HEK293 (cell line): ENCODE data around the gene FOXP1.

Source experiments
- CTCF ChIA-PET: fragments of 350-600 bp; formaldehyde crosslinking; extraction: SDS; loops from one replicate; lab custom pipeline; 2021; ENCODE audit warnings: antibody characterized with exemption; lab: Yijun Ruan, JAX
- POLR2A ChIA-PET: fragments of 300-600 bp; formaldehyde crosslinking; extraction: SDS; loops from one replicate; lab custom pipeline; 2020; ENCODE audit warnings: antibody characterized with exemption, inconsistent platforms; lab: Yijun Ruan, JAX
- H3K27ac ChIP-seq: fragments of 200-500 bp; sonication (Bioruptor generic); 2 replicates; pipeline ENCODE4 v1.5.1; 2014; ENCODE audit warnings: low read depth, low read length, control low read depth, inconsistent platforms; ENCODE audit errors: extremely low read depth
- H3K36me3 ChIP-seq, 2 experiments: fragments of 200-500 bp in 1 of 2; sonication (Bioruptor generic) in 1 of 2; 1 replicate in 1 of 2; 2 replicates in 1 of 2; pipeline ENCODE4 v1.5.1; 2014 to 2017; ENCODE audit warnings: inconsistent platforms in 2 of 2, low read length in 2 of 2; ENCODE audit not compliant: control insufficient read depth in 2 of 2, insufficient read depth in 1 of 2
- H3K4me1 ChIP-seq: fragments of 200-500 bp; sonication (Bioruptor generic); 2 replicates; pipeline ENCODE4 v1.5.1; 2014; ENCODE audit warnings: mild to moderate bottlenecking, low read length, inconsistent platforms; ENCODE audit not compliant: control insufficient read depth, insufficient read depth
- H3K4me3 ChIP-seq: 2 replicates; pipeline ENCODE4 v1.5.1; 2011; ENCODE audit warnings: low read depth, mild to moderate bottlenecking, control low read depth, low read length, moderate library complexity
- H3K9me3 ChIP-seq: fragments of 200-500 bp; sonication (Bioruptor generic); 2 replicates; pipeline ENCODE4 v1.5.1; 2014; ENCODE audit warnings: low read depth, low read length, inconsistent platforms; ENCODE audit not compliant: control insufficient read depth, insufficient read depth
- HOXA7 ChIP-seq: sonication (generic); formaldehyde crosslinking; IDR thresholded peaks from 2 replicates; pipeline ENCODE4 v1.8.1; 2022; ENCODE audit warnings: missing genetic modification reagents, borderline replicate concordance
- MYNN ChIP-seq: fragments of 450-650 bp; formaldehyde crosslinking; IDR thresholded peaks from 2 replicates; pipeline ENCODE4 v1.5.1; 2016; ENCODE audit warnings: missing biosample characterization, missing genetic modification characterization, borderline replicate concordance
- SETDB1 ChIP-seq: IDR thresholded peaks from one replicate; pipeline ENCODE4 v1.6.1; 2017; ENCODE audit warnings: mild to moderate bottlenecking, low read length, moderate library complexity, mixed read lengths; ENCODE audit not compliant: insufficient read length
- ZBTB20 ChIP-seq: fragments of 450-650 bp; formaldehyde crosslinking; IDR thresholded peaks from 2 replicates; pipeline ENCODE4 v1.5.1; 2016; ENCODE audit warnings: missing biosample characterization, missing genetic modification characterization
- ZBTB48 ChIP-seq: fragments of 450-650 bp; formaldehyde crosslinking; IDR thresholded peaks from 2 replicates; pipeline ENCODE4 v1.5.1; 2016; ENCODE audit warnings: missing biosample characterization, missing genetic modification characterization
- ZNF114 ChIP-seq: fragments of 450-650 bp; formaldehyde crosslinking; IDR thresholded peaks from 2 replicates; pipeline ENCODE4 v1.5.0; 2017; ENCODE audit warnings: missing biosample characterization, missing genetic modification characterization
- ZNF223 ChIP-seq: fragments of 450-650 bp; formaldehyde crosslinking; IDR thresholded peaks from 2 replicates; pipeline ENCODE4 v1.5.1; 2016; ENCODE audit warnings: missing biosample characterization, missing genetic modification characterization
- ZNF248 ChIP-seq: fragments of 450-650 bp; formaldehyde crosslinking; IDR thresholded peaks from 2 replicates; pipeline ENCODE4 v1.5.1; 2017; ENCODE audit warnings: missing biosample characterization, missing genetic modification characterization
- ZNF335 ChIP-seq: fragments of 450-650 bp; formaldehyde crosslinking; conservative IDR thresholded peaks from 2 replicates; pipeline ENCODE4 v1.5.1; 2016; ENCODE audit warnings: missing biosample characterization, missing genetic modification characterization
- ZNF514 ChIP-seq: fragments of 450-650 bp; formaldehyde crosslinking; IDR thresholded peaks from 2 replicates; pipeline ENCODE4 v1.5.1; 2016; ENCODE audit warnings: missing biosample characterization, missing genetic modification characterization
- ZNF548 ChIP-seq: fragments of 450-650 bp; formaldehyde crosslinking; IDR thresholded peaks from 2 replicates; pipeline ENCODE4 v1.5.1; 2016; ENCODE audit warnings: missing biosample characterization, missing genetic modification characterization
- ZNF571 ChIP-seq: fragments of 450-650 bp; formaldehyde crosslinking; IDR thresholded peaks from 2 replicates; pipeline ENCODE4 v1.5.0; 2017; ENCODE audit warnings: missing biosample characterization, missing genetic modification characterization
- ZNF585B ChIP-seq: fragments of 450-650 bp; formaldehyde crosslinking; IDR thresholded peaks from 2 replicates; pipeline ENCODE4 v1.5.1; 2016; ENCODE audit warnings: missing biosample characterization, missing genetic modification characterization
- ZNF623 ChIP-seq: fragments of 450-650 bp; formaldehyde crosslinking; IDR thresholded peaks from 2 replicates; pipeline ENCODE4 v1.5.1; 2016; ENCODE audit warnings: missing biosample characterization, missing genetic modification characterization
- ZNF701 ChIP-seq: fragments of 450-650 bp; formaldehyde crosslinking; IDR thresholded peaks from 2 replicates; pipeline ENCODE4 v1.5.1; 2016; ENCODE audit warnings: missing biosample characterization, missing genetic modification characterization
- TF ChIP-seq, protein P1 (sequence below): fragments of 450-650 bp; formaldehyde crosslinking; IDR thresholded peaks from 2 replicates; pipeline ENCODE4 v1.5.1; 2017; ENCODE audit warnings: missing biosample characterization, mild to moderate bottlenecking, missing genetic modification characterization, moderate library complexity
- TF ChIP-seq, protein P2 (sequence below): fragments of 450-650 bp; formaldehyde crosslinking; IDR thresholded peaks from 2 replicates; pipeline ENCODE4 v1.5.1; 2016; ENCODE audit warnings: missing biosample characterization, missing genetic modification characterization
- TF ChIP-seq, protein P3 (sequence below): fragments of 450-650 bp; formaldehyde crosslinking; IDR thresholded peaks from 2 replicates; pipeline ENCODE4; 2016; ENCODE audit warnings: missing biosample characterization, missing genetic modification characterization
- TF ChIP-seq, protein P4 (sequence below): fragments of 450-650 bp; formaldehyde crosslinking; IDR thresholded peaks from 2 replicates; pipeline ENCODE4 v1.5.1; 2017; ENCODE audit warnings: missing biosample characterization, missing genetic modification characterization
- TF ChIP-seq, protein P5 (sequence below): fragments of 450-650 bp; formaldehyde crosslinking; IDR thresholded peaks from 2 replicates; pipeline ENCODE4 v1.5.1; 2016; ENCODE audit warnings: missing biosample characterization, missing genetic modification characterization
- TF ChIP-seq, protein P6 (sequence below): fragments of 450-650 bp; formaldehyde crosslinking; optimal IDR thresholded peaks from 2 replicates; pipeline ENCODE3; 2016; ENCODE audit warnings: missing biosample characterization, mild to moderate bottlenecking, missing genetic modification characterization
- TF ChIP-seq, protein P7 (sequence below): fragments of 450-650 bp; formaldehyde crosslinking; IDR thresholded peaks from 2 replicates; pipeline ENCODE4 v1.5.1; 2016; ENCODE audit warnings: missing biosample characterization, missing genetic modification characterization

The FOXP1 gene

DNA sequence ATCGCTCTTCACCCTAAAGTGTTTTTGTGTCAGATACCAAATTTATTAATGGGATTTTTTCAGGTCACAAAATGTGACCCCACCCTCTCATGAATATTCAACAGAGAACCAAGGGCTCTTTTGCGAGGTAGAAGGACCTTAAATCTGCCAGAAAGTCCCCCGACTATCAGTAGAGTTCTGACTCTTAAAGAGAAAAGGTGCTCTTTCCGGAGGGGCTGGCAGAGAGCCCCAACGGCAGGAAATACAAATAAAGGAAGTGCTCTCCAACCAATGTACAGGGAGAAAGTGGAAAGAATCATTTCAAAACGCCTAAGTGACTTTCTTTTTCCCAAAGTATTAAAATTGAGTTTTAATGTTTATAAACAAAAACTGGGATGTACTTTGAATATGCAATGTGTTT, 517.2 kb downstream of the FOXP1 start (continued):
- TF ChIP-seq, protein P1, sequence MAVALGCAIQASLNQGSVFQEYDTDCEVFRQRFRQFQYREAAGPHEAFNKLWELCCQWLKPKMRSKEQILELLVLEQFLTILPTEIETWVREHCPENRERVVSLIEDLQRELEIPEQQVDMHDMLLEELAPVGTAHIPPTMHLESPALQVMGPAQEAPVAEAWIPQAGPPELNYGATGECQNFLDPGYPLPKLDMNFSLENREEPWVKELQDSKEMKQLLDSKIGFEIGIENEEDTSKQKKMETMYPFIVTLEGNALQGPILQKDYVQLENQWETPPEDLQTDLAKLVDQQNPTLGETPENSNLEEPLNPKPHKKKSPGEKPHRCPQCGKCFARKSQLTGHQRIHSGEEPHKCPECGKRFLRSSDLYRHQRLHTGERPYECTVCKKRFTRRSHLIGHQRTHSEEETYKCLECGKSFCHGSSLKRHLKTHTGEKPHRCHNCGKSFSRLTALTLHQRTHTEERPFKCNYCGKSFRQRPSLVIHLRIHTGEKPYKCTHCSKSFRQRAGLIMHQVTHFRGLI (tag by site-specific recombination), result no peak
- TF ChIP-seq ZNF548 (tag by site-specific recombination) (no peak), MYNN (tag by site-specific recombination) (peak; percentile 81)

DNA sequence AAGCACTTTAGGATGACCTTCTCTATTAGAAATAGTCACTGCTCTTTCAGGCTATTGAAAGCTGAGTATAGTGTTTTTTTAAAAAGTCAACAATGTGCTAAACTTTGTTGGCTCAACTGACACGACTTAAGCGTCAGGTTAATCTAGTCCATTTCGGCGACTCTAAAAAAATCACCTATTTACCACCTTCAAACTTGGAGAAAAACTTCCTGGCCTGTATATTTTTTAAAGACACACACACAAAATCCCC, 517.8 kb downstream of the FOXP1 start:
- POLR2A ChIA-PET, result no interaction called here
- H3K4me1 ChIP-seq, result peaks cover 2% of the 10 kb centered on the region; the same call in 1 of the 2 replicates
- TF ChIP-seq, protein P2, sequence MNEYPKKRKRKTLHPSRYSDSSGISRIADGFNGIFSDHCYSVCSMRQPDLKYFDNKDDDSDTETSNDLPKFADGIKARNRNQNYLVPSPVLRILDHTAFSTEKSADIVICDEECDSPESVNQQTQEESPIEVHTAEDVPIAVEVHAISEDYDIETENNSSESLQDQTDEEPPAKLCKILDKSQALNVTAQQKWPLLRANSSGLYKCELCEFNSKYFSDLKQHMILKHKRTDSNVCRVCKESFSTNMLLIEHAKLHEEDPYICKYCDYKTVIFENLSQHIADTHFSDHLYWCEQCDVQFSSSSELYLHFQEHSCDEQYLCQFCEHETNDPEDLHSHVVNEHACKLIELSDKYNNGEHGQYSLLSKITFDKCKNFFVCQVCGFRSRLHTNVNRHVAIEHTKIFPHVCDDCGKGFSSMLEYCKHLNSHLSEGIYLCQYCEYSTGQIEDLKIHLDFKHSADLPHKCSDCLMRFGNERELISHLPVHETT, result no peak
- TF ChIP-seq HOXA7 (no peak), ZNF335 (no peak), ZNF223 (no peak), ZNF114 (tag by site-specific recombination) (no peak)
- TF ChIP-seq, protein P3, sequence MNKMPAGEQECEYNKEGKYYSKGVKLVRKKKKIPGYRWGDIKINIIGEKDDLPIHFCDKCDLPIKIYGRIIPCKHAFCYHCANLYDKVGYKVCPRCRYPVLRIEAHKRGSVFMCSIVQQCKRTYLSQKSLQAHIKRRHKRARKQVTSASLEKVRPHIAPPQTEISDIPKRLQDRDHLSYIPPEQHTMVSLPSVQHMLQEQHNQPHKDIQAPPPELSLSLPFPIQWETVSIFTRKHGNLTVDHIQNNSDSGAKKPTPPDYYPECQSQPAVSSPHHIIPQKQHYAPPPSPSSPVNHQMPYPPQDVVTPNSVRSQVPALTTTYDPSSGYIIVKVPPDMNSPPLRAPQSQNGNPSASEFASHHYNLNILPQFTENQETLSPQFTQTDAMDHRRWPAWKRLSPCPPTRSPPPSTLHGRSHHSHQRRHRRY (tag by site-specific recombination), result no peak
- TF ChIP-seq, protein P4, sequence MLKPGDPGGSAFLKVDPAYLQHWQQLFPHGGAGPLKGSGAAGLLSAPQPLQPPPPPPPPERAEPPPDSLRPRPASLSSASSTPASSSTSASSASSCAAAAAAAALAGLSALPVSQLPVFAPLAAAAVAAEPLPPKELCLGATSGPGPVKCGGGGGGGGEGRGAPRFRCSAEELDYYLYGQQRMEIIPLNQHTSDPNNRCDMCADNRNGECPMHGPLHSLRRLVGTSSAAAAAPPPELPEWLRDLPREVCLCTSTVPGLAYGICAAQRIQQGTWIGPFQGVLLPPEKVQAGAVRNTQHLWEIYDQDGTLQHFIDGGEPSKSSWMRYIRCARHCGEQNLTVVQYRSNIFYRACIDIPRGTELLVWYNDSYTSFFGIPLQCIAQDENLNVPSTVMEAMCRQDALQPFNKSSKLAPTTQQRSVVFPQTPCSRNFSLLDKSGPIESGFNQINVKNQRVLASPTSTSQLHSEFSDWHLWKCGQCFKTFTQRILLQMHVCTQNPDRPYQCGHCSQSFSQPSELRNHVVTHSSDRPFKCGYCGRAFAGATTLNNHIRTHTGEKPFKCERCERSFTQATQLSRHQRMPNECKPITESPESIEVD (tag by site-specific recombination), result peak; percentile 76
- TF ChIP-seq, all 188 proteins: peak for 1
- CTCF ChIA-PET, result no interaction called here
- Histone ChIP-seq H3K36me3 (no peaks in the 10 kb centered on the region), H3K9me3 (no peaks in the 10 kb centered on the region), H3K4me3 (peak overlapping the region; percentile 58), H3K27ac (peak overlapping the region; percentile 83; the same call in 1 of the 2 replicates)

DNA sequence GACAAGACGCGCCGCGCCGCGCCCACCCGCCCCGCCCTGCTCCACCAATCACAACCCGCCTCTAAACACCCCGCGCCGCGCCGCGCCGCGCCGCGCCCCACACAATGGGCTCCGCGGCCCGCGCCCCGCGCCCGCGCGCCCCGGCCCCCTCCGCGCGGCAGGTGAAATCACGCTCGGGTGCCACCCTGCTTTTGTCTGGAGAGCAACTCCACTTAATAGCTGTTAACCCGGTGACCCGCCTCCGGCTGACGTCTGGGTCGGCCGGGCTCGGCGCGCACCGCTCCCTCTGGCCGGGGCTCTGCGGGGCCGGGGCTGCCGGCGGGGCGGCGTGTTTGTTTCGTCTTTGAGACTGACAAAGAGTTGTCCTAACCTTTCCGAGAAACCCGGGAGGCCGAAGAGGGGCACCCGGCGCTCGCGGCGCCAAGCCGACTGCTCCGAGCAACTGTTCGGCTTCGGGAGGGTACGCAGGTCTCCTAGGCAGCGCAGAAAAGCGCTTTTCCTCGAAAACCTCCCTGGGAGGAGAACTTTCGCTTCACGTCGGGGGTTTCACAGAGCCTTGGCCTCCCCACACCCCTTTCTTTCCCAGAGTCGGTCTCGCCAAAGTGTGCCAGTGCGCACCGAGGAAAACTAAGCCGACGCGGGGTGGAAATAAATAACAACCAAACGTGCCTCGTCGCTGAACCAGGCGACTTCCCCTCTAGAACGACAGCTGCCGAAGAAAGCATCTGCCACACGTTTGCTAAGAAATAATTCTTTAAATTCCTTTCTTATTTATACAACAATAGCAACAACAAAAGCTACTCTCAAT, 518.4 kb downstream of the FOXP1 start:
- ChIA-PET CTCF (no interaction called here), POLR2A (interaction anchor here (1.6 kb wide), 1 partner anchor 37 kb away, joined by 5 read pairs; no protein-coding TSS in a partner anchor)
- Histone ChIP-seq H3K4me1 (peaks cover 4% of the 10 kb centered on the region; the same call in 1 of the 2 replicates), H3K36me3 (no peaks in the 10 kb centered on the region), H3K4me3 (peak overlapping the region; percentile 58), H3K27ac (peak overlapping the region; percentile 83), H3K9me3 (no peaks in the 10 kb centered on the region)
- TF ChIP-seq, protein P5, sequence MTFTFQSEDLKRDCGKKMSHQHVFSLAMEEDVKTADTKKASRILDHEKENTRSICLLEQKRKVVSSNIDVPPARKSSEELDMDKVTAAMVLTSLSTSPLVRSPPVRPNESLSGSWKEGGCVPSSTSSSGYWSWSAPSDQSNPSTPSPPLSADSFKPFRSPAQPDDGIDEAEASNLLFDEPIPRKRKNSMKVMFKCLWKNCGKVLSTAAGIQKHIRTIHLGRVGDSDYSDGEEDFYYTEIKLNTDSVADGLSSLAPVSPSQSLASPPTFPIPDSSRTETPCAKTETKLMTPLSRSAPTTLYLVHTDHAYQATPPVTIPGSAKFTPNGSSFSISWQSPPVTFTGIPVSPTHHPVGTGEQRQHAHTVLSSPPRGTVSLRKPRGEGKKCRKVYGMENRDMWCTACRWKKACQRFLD, result no peak
- TF ChIP-seq, protein P6, sequence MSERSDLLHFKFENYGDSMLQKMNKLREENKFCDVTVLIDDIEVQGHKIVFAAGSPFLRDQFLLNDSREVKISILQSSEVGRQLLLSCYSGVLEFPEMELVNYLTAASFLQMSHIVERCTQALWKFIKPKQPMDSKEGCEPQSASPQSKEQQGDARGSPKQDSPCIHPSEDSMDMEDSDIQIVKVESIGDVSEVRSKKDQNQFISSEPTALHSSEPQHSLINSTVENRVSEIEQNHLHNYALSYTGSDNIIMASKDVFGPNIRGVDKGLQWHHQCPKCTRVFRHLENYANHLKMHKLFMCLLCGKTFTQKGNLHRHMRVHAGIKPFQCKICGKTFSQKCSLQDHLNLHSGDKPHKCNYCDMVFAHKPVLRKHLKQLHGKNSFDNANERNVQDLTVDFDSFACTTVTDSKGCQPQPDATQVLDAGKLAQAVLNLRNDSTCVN, result peak; percentile 48
- TF ChIP-seq ZNF335 (no peak), ZNF223 (no peak), ZNF248 (tag by site-specific recombination) (no peak), ZBTB48 (no peak), ZNF571 (tag by site-specific recombination) (no peak), ZNF623 (tag by site-specific recombination) (no peak), ZBTB20 (peak; percentile 63), ZNF514 (tag by site-specific recombination) (no peak), ZNF701 (no peak), ZNF585B (tag by site-specific recombination) (no peak), SETDB1 (no peak)
- TF ChIP-seq, protein P7, sequence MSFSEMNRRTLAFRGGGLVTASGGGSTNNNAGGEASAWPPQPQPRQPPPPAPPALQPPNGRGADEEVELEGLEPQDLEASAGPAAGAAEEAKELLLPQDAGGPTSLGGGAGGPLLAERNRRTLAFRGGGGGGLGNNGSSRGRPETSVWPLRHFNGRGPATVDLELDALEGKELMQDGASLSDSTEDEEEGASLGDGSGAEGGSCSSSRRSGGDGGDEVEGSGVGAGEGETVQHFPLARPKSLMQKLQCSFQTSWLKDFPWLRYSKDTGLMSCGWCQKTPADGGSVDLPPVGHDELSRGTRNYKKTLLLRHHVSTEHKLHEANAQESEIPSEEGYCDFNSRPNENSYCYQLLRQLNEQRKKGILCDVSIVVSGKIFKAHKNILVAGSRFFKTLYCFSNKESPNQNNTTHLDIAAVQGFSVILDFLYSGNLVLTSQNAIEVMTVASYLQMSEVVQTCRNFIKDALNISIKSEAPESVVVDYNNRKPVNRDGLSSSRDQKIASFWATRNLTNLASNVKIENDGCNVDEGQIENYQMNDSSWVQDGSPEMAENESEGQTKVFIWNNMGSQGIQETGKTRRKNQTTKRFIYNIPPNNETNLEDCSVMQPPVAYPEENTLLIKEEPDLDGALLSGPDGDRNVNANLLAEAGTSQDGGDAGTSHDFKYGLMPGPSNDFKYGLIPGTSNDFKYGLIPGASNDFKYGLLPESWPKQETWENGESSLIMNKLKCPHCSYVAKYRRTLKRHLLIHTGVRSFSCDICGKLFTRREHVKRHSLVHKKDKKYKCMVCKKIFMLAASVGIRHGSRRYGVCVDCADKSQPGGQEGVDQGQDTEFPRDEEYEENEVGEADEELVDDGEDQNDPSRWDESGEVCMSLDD (tag by site-specific recombination), result no peak
